GM23338 (cell line): Measurements from ENCODE around the gene GALNT11. TPM values are rescaled to one million over a fixed set of nuclear protein-coding genes. Genes with fewer than 3 reads are reported as not detected.

Experiments used
- ATAC-seq: fragments of 200-7000 bp; cut with Tn5 transposase; 3 replicates; pipeline ENCODE4 v1.9.1; 2020
- DNase-seq: peaks from one replicate; pipeline ENCODE4 v3.0.0-alpha.2; 2015; ENCODE audit warnings: low spot score
- H2AFZ ChIP-seq: fragments of 200-600 bp; sonication (generic); 2 replicates; pipeline ENCODE4 v1.8.0; 2016; ENCODE audit warnings: antibody characterized with exemption, mild to moderate bottlenecking, moderate library complexity
- H3F3A ChIP-seq: fragments of 200-600 bp; sonication (generic); replicated peaks from 2 replicates; pipeline ENCODE4 v1.8.0; 2017; ENCODE audit warnings: antibody characterized with exemption, mixed run types, low read depth
- H3K27ac ChIP-seq: fragments of 200-600 bp; sonication (generic); 2 replicates; pipeline ENCODE4 v1.6.1; 2016; ENCODE audit warnings: low read depth
- H3K27me3 ChIP-seq: fragments of 200-600 bp; sonication (generic); 2 replicates; pipeline ENCODE4 v1.8.0; 2016; ENCODE audit warnings: mild to moderate bottlenecking, mixed run types, moderate library complexity; ENCODE audit not compliant: insufficient read depth
- H3K36me3 ChIP-seq: fragments of 200-600 bp; sonication (generic); 2 replicates; pipeline ENCODE4 v1.8.0; 2016; ENCODE audit warnings: mild to moderate bottlenecking; ENCODE audit not compliant: insufficient read depth
- H3K4me1 ChIP-seq: fragments of 200-600 bp; sonication (generic); 2 replicates; pipeline ENCODE4 v1.8.0; 2016; ENCODE audit warnings: mild to moderate bottlenecking, moderate library complexity; ENCODE audit not compliant: insufficient read depth
- H3K4me2 ChIP-seq: fragments of 200-600 bp; sonication (generic); 2 replicates; pipeline ENCODE4 v1.7.1; 2017; ENCODE audit warnings: mixed run types
- H3K4me3 ChIP-seq: fragments of 200-600 bp; sonication (generic); 2 replicates; pipeline ENCODE4 v1.6.1; 2016; ENCODE audit warnings: mixed run types
- H3K79me2 ChIP-seq: fragments of 200-600 bp; sonication (generic); replicated peaks from 2 replicates; pipeline ENCODE4 v1.8.0; 2017; ENCODE audit warnings: mild to moderate bottlenecking; ENCODE audit not compliant: insufficient read depth
- H3K9me2 ChIP-seq: fragments of 200-600 bp; sonication (generic); 2 replicates; pipeline ENCODE4 v1.8.0; 2017; ENCODE audit not compliant: insufficient read depth
- H4K20me1 ChIP-seq: fragments of 200-600 bp; sonication (generic); replicated peaks from 2 replicates; pipeline ENCODE4 v1.8.0; 2017; ENCODE audit warnings: mild to moderate bottlenecking; ENCODE audit not compliant: insufficient read depth
- H3K27ac Mint-ChIP-seq: 2 replicates; pipeline ENCODE4 v1.8.0; 2020; ENCODE audit warnings: inconsistent platforms, mild to moderate bottlenecking, moderate library complexity, mixed read lengths
- H3K27me3 Mint-ChIP-seq: 3 replicates; pipeline ENCODE4 v1.8.0; 2022; ENCODE audit warnings: low read depth, mild to moderate bottlenecking, moderate library complexity, mixed read lengths, inconsistent platforms; ENCODE audit not compliant: insufficient read depth, poor library complexity
- H3K36me3 Mint-ChIP-seq: 3 replicates; pipeline ENCODE4 v1.8.0; 2021; ENCODE audit warnings: low read depth, mild to moderate bottlenecking, inconsistent platforms, moderate library complexity, mixed read lengths
- H3K4me1 Mint-ChIP-seq: 3 replicates; pipeline ENCODE4 v1.8.0; 2020; ENCODE audit warnings: mild to moderate bottlenecking, inconsistent platforms, mixed read lengths
- H3K4me3 Mint-ChIP-seq: 3 replicates; pipeline ENCODE4 v1.8.0; 2021; ENCODE audit warnings: moderate library complexity, mild to moderate bottlenecking, inconsistent platforms, mixed read lengths
- H3K9me3 Mint-ChIP-seq: 3 replicates; pipeline ENCODE4 v1.8.0; 2020; ENCODE audit warnings: moderate library complexity, mild to moderate bottlenecking, inconsistent platforms, mixed read lengths
- CREB1 ChIP-seq: fragments of 250-450 bp; sonication (Bioruptor Pico); IDR thresholded peaks from 2 replicates; pipeline ENCODE4 v1.5.0; 2020; ENCODE audit warnings: low read depth, mild to moderate bottlenecking, moderate library complexity
- ETS1 ChIP-seq: IDR thresholded peaks from 2 replicates; pipeline ENCODE4 v1.6.1; 2016; ENCODE audit warnings: antibody characterized with exemption
- EZH2 ChIP-seq: fragments of 200-600 bp; sonication (generic); IDR thresholded peaks from one replicate; pipeline ENCODE4 v1.8.0; 2017; ENCODE audit warnings: antibody characterized with exemption, mild to moderate bottlenecking, low read depth; ENCODE audit not compliant: unreplicated experiment
- EZH2phosphoT487 ChIP-seq: fragments of 200-600 bp; sonication (generic); IDR thresholded peaks from one replicate; pipeline ENCODE4 v1.8.1; 2018; ENCODE audit warnings: antibody characterized with exemption; ENCODE audit not compliant: unreplicated experiment
- JUNB ChIP-seq: IDR thresholded peaks from one replicate; pipeline ENCODE4 v1.6.1; 2016; ENCODE audit warnings: antibody characterized with exemption; ENCODE audit not compliant: unreplicated experiment
- NANOG ChIP-seq: IDR thresholded peaks from 2 replicates; pipeline ENCODE4 v1.6.1; 2016; ENCODE audit warnings: antibody characterized with exemption, borderline replicate concordance
- POLR2AphosphoS5 ChIP-seq: IDR thresholded peaks from 2 replicates; pipeline ENCODE4 v1.6.1; 2016; ENCODE audit warnings: antibody characterized with exemption, low read depth
- ZNF114 ChIP-seq: fragments of 250-450 bp; sonication (Bioruptor Pico); IDR thresholded peaks from 2 replicates; pipeline ENCODE4 v1.5.0; 2020; ENCODE audit warnings: mild to moderate bottlenecking, moderate library complexity
- ZNF331 ChIP-seq: fragments of 250-450 bp; sonication (Bioruptor Pico); IDR thresholded peaks from 2 replicates; pipeline ENCODE4 v1.5.0; 2020; ENCODE audit warnings: low read depth, mild to moderate bottlenecking, moderate library complexity
- ZNF462 ChIP-seq: fragments of 250-450 bp; sonication (Bioruptor Pico); IDR thresholded peaks from 2 replicates; pipeline ENCODE4 v1.5.0; 2020; ENCODE audit warnings: mild to moderate bottlenecking, moderate library complexity
- polyA plus RNA-seq: library from polyadenylated mRNA; unstranded; fragments of >200 nt; fragmentation: Nextera tagmentation; extraction: Ambion mirVana; gene quantifications from 2 replicates; pipeline ENCODE4 v1.2.1, GENCODE V29; 2016
- total RNA-seq: library from RNA; depleted of rRNA; stranded (reverse); fragments of >200 nt; shearing (Covaris generic); gene quantifications from 2 replicates; pipeline ENCODE4 v1.2.3, GENCODE V29; 2014

The GALNT11 gene
- total and polyA plus RNA-seq, 2 experiments from 2014 or later: 16.1 to 33.6 TPM

GRCh38 chr7:152140067-152140466 is 114.6 kb downstream of the GALNT11 start (continued):
- no peak for TF ChIP-seq ETS1
- no peak for TF ChIP-seq JUNB
- no peak for TF ChIP-seq ZNF114 (CRISPR knock-in tag)
- no peak for TF ChIP-seq EZH2

GRCh38 chr7:152140560-152140959 is 115.1 kb downstream of the GALNT11 start:
- Histone ChIP-seq H2AFZ (no peak overlapping the region), H3K9me2 (no peaks in the 10 kb centered on the region), H3K36me3 (no peaks in the 10 kb centered on the region; the same call in 1 of the 2 replicates), H3K4me3 (no peak overlapping the region), H4K20me1 (no peaks in the 10 kb centered on the region; the same call in 1 of the 2 replicates), H3K4me2 (no peak overlapping the region), H3K27ac (no peak overlapping the region), H3F3A (no peaks in the 10 kb centered on the region), H3K27me3 (no peaks in the 10 kb centered on the region), H3K4me1 (no peaks in the 10 kb centered on the region), H3K79me2 (no peaks in the 10 kb centered on the region)
- Mint-ChIP-seq H3K4me1 (peaks cover 8% of the 10 kb centered on the region), H3K27me3 (peaks cover 3% of the 10 kb centered on the region), H3K4me3 (no peak overlapping the region), H3K9me3 (no peaks in the 10 kb centered on the region), H3K27ac (no peak overlapping the region), H3K36me3 (peaks cover 35% of the 10 kb centered on the region)
- ATAC-seq (no peak), DNase-seq (no peak)
- TF ChIP-seq JUNB (no peak), NANOG (no peak), CREB1 (CRISPR knock-in tag) (no peak), EZH2phosphoT487 (no peak)

GRCh38 chr7:152142976-152143595 is 117.6 kb downstream of the GALNT11 start:
- Histone ChIP-seq H3K4me3 (no peak overlapping the region), H3K27ac (no peak overlapping the region), H3K4me2 (no peak overlapping the region), H3K27me3 (no peaks in the 10 kb centered on the region), H4K20me1 (no peaks in the 10 kb centered on the region; the same call in 1 of the 2 replicates), H3K9me2 (no peaks in the 10 kb centered on the region), H3K36me3 (no peaks in the 10 kb centered on the region; the same call in none of the 2 replicates), H3K4me1 (no peaks in the 10 kb centered on the region), H3K79me2 (no peaks in the 10 kb centered on the region), H2AFZ (no peak overlapping the region), H3F3A (no peaks in the 10 kb centered on the region)
- DNase-seq: no peak
- H3K36me3 Mint-ChIP-seq: peaks cover 42% of the 10 kb centered on the region
- H3K27ac Mint-ChIP-seq: peak overlapping the region; percentile 26; the same call in 1 of the 2 replicates
- H3K27me3 Mint-ChIP-seq: peaks cover 3% of the 10 kb centered on the region
- no peak overlapping the region for H3K4me3 Mint-ChIP-seq
- H3K9me3 Mint-ChIP-seq: no peaks in the 10 kb centered on the region
- no peaks in the 10 kb centered on the region for H3K4me1 Mint-ChIP-seq
- no peak for ATAC-seq
- TF ChIP-seq ZNF462 (CRISPR knock-in tag): no peak
- TF ChIP-seq ZNF114 (CRISPR knock-in tag): no peak
- TF ChIP-seq NANOG: no peak
- TF ChIP-seq POLR2AphosphoS5: no peak
- TF ChIP-seq EZH2phosphoT487: no peak
- no peak for TF ChIP-seq ETS1
- no peak for TF ChIP-seq ZNF331
